Prostate gland (tissue), 2 donors: ENCODE data around the gene DEXI. TPM values are rescaled to one million over a fixed set of nuclear protein-coding genes. Genes with fewer than 3 reads are reported as not detected.

ENCODE experiments used
- DNase-seq: peaks from one replicate; pipeline ENCODE4 v3.0.0-alpha.2; 2019; ENCODE audit warnings: low spot score
- H3K27ac ChIP-seq, 2 donors: fragments of 200-600 bp; sonication (generic); 2 replicates each; pipeline ENCODE4 v1.5.1; 2017 to 2019
- H3K27me3 ChIP-seq: fragments of 200-600 bp; sonication (generic); replicated peaks from 2 replicates; pipeline ENCODE4 v1.5.1; 2019; ENCODE audit not compliant: insufficient read depth
- H3K36me3 ChIP-seq, 2 donors: fragments of 200-600 bp; sonication (generic); 1 replicate in 1 of 2; 2 replicates in 1 of 2; pipeline versions ENCODE4 v1.5.1 to v1.8.1; 2017 to 2019
- H3K4me1 ChIP-seq: fragments of 200-600 bp; sonication (generic); replicated peaks from 2 replicates; pipeline ENCODE4 v1.5.1; 2019
- H3K4me3 ChIP-seq, 2 donors: fragments of 200-600 bp; sonication (generic); 2 replicates each; pipeline ENCODE4 v1.5.1; 2017 to 2019
- H3K9me3 ChIP-seq: fragments of 200-600 bp; sonication (generic); 2 replicates; pipeline ENCODE4 v1.5.1; 2017
- POLR2A ChIP-seq: fragments of 450-650 bp; IDR thresholded peaks from one replicate; pipeline ENCODE4 v1.6.1; 2016; ENCODE audit warnings: antibody characterized with exemption, mild to moderate bottlenecking
- POLR2AphosphoS5 ChIP-seq: sonication (generic); formaldehyde crosslinking; IDR thresholded peaks from one replicate; pipeline ENCODE4 v1.6.1; 2017; ENCODE audit warnings: antibody characterized with exemption
- WGBS: methylation state at CpG from one replicate; pipeline ENCODE4 v1.1.5; 2018; 5-methylcytosine and 5-hydroxymethylcytosine counted together
- intact Hi-C: fragments of 100-400 bp; cut with DNase I; formaldehyde crosslinking; loops from one replicate; pipeline ENCODE4 v1.14.2; 2022
- total RNA-seq, 2 donors: library from RNA; depleted of rRNA; stranded (reverse); fragments of >200 nt; gene quantifications; one replicate each; pipeline ENCODE4 v1.1.0, GENCODE V29; 2016
- TF ChIP-seq, protein P1 (sequence below), 4 experiments: fragments of 200-600 bp in 2 of 4; fragments of 450-650 bp in 2 of 4; sonication (generic) in 2 of 4; IDR thresholded peaks; 1 replicate in 3 of 4; 2 replicates in 1 of 4; pipeline ENCODE4 v1.5.1; 2016 to 2019; ENCODE audit warnings: antibody characterized with exemption in 4 of 4, mild to moderate bottlenecking in 2 of 4, moderate library complexity in 2 of 4

The DEXI gene
- total RNA-seq, 2 donors from 2014 or later, result 95.5 to 96.9 TPM

GRCh38 chr16:10911267-10911666 is 31.0 kb downstream of the DEXI start:
- H3K4me3 ChIP-seq, result no peak overlapping the region
- no peak overlapping the region for H3K27ac ChIP-seq
- no peak for DNase-seq
- no peaks in the 10 kb centered on the region for H3K27me3 ChIP-seq
- no peaks in the 10 kb centered on the region for H3K36me3 ChIP-seq
- TF ChIP-seq POLR2A, result no peak
- TF ChIP-seq POLR2AphosphoS5, result no peak
- TF ChIP-seq, protein P1, sequence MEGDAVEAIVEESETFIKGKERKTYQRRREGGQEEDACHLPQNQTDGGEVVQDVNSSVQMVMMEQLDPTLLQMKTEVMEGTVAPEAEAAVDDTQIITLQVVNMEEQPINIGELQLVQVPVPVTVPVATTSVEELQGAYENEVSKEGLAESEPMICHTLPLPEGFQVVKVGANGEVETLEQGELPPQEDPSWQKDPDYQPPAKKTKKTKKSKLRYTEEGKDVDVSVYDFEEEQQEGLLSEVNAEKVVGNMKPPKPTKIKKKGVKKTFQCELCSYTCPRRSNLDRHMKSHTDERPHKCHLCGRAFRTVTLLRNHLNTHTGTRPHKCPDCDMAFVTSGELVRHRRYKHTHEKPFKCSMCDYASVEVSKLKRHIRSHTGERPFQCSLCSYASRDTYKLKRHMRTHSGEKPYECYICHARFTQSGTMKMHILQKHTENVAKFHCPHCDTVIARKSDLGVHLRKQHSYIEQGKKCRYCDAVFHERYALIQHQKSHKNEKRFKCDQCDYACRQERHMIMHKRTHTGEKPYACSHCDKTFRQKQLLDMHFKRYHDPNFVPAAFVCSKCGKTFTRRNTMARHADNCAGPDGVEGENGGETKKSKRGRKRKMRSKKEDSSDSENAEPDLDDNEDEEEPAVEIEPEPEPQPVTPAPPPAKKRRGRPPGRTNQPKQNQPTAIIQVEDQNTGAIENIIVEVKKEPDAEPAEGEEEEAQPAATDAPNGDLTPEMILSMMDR (IDR thresholded peaks at IDR 0.05), result no peak
- intact Hi-C loops, result no loop called here
- H3K9me3 ChIP-seq, result no peaks in the 10 kb centered on the region
- no peaks in the 10 kb centered on the region for H3K4me1 ChIP-seq

GRCh38 chr16:10907757-10908045 is 34.6 kb downstream of the DEXI start:
- DNase-seq, result no peak
- H3K27me3 ChIP-seq, result no peaks in the 10 kb centered on the region
- no peak for TF ChIP-seq POLR2AphosphoS5
- TF ChIP-seq POLR2A, result no peak
- TF ChIP-seq, protein P1 (IDR thresholded peaks at IDR 0.05), result no peak
- no peaks in the 10 kb centered on the region for H3K9me3 ChIP-seq
- no peaks in the 10 kb centered on the region for H3K36me3 ChIP-seq
- H3K27ac ChIP-seq, result no peak overlapping the region
- no peaks in the 10 kb centered on the region for H3K4me1 ChIP-seq
- H3K4me3 ChIP-seq, result no peak overlapping the region
- WGBS, result 87% methylated on average over 21 of the region's 21 CpGs
- intact Hi-C loops, result no loop called here

- no peaks in the 10 kb centered on the region for H3K27me3 ChIP-seq
- no peaks in the 10 kb centered on the region for H3K36me3 ChIP-seq
- H3K4me3 ChIP-seq, result no peak overlapping the region
- no peak overlapping the region for H3K27ac ChIP-seq
- intact Hi-C loops, result no loop called here
- no peak for DNase-seq
- no peaks in the 10 kb centered on the region for H3K4me1 ChIP-seq
- TF ChIP-seq POLR2A (no peak), POLR2AphosphoS5 (no peak)
- TF ChIP-seq, protein P1 (IDR thresholded peaks at IDR 0.05), result no peak
- 83% methylated on average over 44 of the region's 46 CpGs for WGBS
- H3K9me3 ChIP-seq, result no peaks in the 10 kb centered on the region
Measured at GRCh38 chr16:10906914-10907756, 35.1 kb downstream of the DEXI start.

DNA sequence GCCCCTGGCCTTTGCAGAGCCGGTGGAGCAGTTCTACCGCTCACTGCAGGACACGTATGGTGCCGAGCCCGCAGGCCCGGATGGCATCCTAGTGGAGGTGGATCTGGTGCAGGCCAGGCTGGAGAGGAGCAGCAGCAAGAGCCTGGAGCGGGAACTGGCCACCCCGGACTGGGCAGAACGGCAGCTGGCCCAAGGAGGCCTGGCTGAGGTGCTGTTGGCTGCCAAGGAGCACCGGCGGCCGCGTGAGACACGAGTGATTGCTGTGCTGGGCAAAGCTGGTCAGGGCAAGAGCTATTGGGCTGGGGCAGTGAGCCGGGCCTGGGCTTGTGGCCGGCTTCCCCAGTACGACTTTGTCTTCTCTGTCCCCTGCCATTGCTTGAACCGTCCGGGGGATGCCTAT is 35.8 kb downstream of the DEXI start:
- TF ChIP-seq POLR2AphosphoS5, result no peak
- TF ChIP-seq, protein P1 (IDR thresholded peaks at IDR 0.05), result no peak
- no peak for TF ChIP-seq POLR2A
- Histone ChIP-seq H3K9me3 (no peaks in the 10 kb centered on the region), H3K27ac (no peak overlapping the region), H3K36me3 (no peaks in the 10 kb centered on the region), H3K4me3 (no peak overlapping the region), H3K27me3 (no peaks in the 10 kb centered on the region), H3K4me1 (no peaks in the 10 kb centered on the region)
- DNase-seq, result no peak
- intact Hi-C loops, result no loop called here
- 83% methylated on average over 17 of the region's 19 CpGs for WGBS

- Histone ChIP-seq H3K4me1 (no peaks in the 10 kb centered on the region), H3K4me3 (no peak overlapping the region), H3K9me3 (no peaks in the 10 kb centered on the region), H3K36me3 (no peaks in the 10 kb centered on the region), H3K27ac (no peak overlapping the region), H3K27me3 (no peaks in the 10 kb centered on the region)
- no peak for DNase-seq
- 100% methylated on average over 1 of the region's 1 CpG for WGBS
- no peak for TF ChIP-seq POLR2A
- no peak for TF ChIP-seq POLR2AphosphoS5
- TF ChIP-seq, protein P1 (IDR thresholded peaks at IDR 0.05), result no peak
- intact Hi-C loops, result no loop called here
Measured at GRCh38 chr16:10902999-10903398, 39.3 kb downstream of the DEXI start.
